Kidney (tissue), 14 donors: ENCODE measurements around the gene EDEM2. TPM values are rescaled to one million over a fixed set of nuclear protein-coding genes. Genes with fewer than 3 reads are reported as not detected.
"Not testable (repeated sequence)": the region's sequence is repeated elsewhere in the genome, so short reads cannot be mapped to it uniquely, and the experiment has no call there.

Source experiments
- DNase-seq, 5 donors: peaks; one replicate each; pipeline ENCODE4 v3.0.0-alpha.2; 2013 to 2020
- FAIRE-seq: peaks from 2 replicates; lab custom pipeline; 2012; peaks lifted over from hg19 to GRCh38; lab: Jason Lieb, UNC
- H3K27ac ChIP-seq, 2 donors: one replicate each; pipeline ENCODE4 v1.7.0; 2013; ENCODE audit warnings: low read depth in 2 of 2, low read length in 2 of 2, inconsistent platforms in 1 of 2
- H3K27me3 ChIP-seq: one replicate; pipeline ENCODE4 v1.7.1; 2013; ENCODE audit warnings: low read length, inconsistent platforms; ENCODE audit not compliant: control insufficient read depth, insufficient read depth
- H3K36me3 ChIP-seq, 3 donors: one replicate each; pipeline versions ENCODE4 v1.7.0 to v1.7.1; 2013; ENCODE audit warnings: low read length in 3 of 3, control low read depth in 1 of 3, inconsistent platforms in 1 of 3; ENCODE audit not compliant: insufficient read depth in 3 of 3, control insufficient read depth in 2 of 3
- H3K4me1 ChIP-seq, 3 donors: one replicate each; pipeline versions ENCODE4 v1.7.0 to v1.7.1; 2013; ENCODE audit warnings: low read length in 3 of 3, inconsistent platforms in 1 of 3, low read depth in 1 of 3; ENCODE audit not compliant: control insufficient read depth in 2 of 3, insufficient read depth in 2 of 3
- H3K4me3 ChIP-seq, 3 donors: one replicate each; pipeline versions ENCODE4 v1.7.0 to v1.8.1; 2013; ENCODE audit warnings: low read length in 3 of 3, control low read depth in 1 of 3, inconsistent platforms in 1 of 3
- H3K9ac ChIP-seq, 3 donors: one replicate each; pipeline versions ENCODE4 v1.7.0 to v1.7.1; 2013; ENCODE audit warnings: low read length in 3 of 3, control low read depth in 1 of 3, inconsistent platforms in 1 of 3
- H3K9me3 ChIP-seq, 3 donors: one replicate each; pipeline versions ENCODE4 v1.7.0 to v1.7.1; 2013; ENCODE audit warnings: low read length in 3 of 3, control low read depth in 1 of 3, inconsistent platforms in 1 of 3; ENCODE audit not compliant: control insufficient read depth in 2 of 3, insufficient read depth in 1 of 3
- intact Hi-C: fragments of 100-400 bp; cut with DNase I; formaldehyde crosslinking; loops from one replicate; pipeline ENCODE4 v1.11.1; 2022
- polyA plus RNA-seq: library from polyadenylated mRNA; stranded (reverse); fragments of 350-450 nt; fragmentation: Illumina TruSeq; extraction: RNeasy Lipid Tissue Mini Kit (QIAGEN cat#74804); gene quantifications from one replicate; pipeline ENCODE4 v1.2.3, GENCODE V29; 2014; ENCODE audit warnings: low read depth, low replicate concordance; ENCODE audit not compliant: insufficient read depth
- total RNA-seq: library from RNA; stranded (reverse); fragmentation: NEBNext Ultra II Directional; extraction: Animal tissue kit (Norgen Biotek cat#: 25700); gene quantifications from one replicate; pipeline ENCODE4 v1.2.1, GENCODE V29; 2021
- TF ChIP-seq, protein P1 (sequence below): IDR thresholded peaks from 3 replicates; pipeline ENCODE4 v1.5.1; 2012; ENCODE audit warnings: mild to moderate bottlenecking, moderate library complexity, borderline replicate concordance; ENCODE audit not compliant: insufficient read depth; ENCODE audit errors: extremely low read depth
- donor health status: control.
- donor health status: control.
- donor health status: control.
- donor health status: control.
- donor health status: control.
- donor health status: DM: yes; HTN: yes; CAD: no.
- donor health status: Normal renal cell carcinoma (clear cell type).

Gene EDEM2
- total and polyA plus RNA-seq, 2 donors from 2014 or later, result 27.1 to 30.0 TPM

DNA sequence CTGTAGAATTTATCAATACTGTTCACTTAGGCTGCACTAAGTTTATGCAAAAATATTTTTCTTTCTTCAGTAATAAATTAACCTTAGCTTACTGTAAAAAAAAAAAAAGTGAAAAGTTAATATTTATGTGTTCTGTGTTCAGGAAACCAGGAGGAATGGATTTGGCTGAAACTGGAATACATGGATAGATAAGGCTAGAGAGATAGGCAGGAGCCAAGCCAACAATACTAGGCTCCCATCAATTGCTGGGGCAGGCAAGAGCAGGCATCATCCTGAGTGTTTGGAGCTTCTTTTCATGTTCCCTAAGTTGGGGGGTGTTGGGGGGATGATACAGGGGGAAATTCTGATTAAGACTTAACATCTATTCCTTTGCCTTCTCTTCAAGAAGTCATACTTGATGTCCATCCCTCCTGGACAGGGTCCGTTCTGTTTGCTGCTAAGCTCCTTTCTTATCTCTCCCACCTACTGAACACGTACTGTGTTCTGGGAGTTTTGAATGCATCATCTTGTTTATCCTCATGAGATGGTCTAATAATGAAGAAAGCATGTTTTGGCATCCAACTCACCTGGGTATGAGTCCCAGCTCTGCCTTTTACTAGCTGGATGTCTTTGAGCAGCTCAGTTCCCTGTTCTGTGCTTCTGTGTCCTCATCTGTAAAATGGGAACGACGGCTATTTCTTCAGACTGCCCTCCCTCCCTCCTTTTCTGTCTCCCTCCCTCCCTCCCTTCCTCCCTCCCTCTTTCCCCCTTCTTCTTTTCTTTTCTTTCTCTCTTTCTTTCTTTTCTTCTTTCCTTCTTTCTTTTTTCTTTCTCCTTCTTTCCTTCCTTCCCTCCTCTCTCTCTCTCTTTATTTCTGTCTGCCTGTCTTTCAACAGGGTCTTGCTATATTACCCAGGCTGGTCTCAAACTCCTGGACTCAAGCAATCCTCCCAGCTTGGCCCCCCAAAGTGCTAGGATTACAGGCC lies 18.4 kb upstream of the EDEM2 start:
- Histone ChIP-seq H3K4me1 (no peaks in the 10 kb centered on the region), H3K4me3 (no peak overlapping the region), H3K36me3 (no peaks in the 10 kb centered on the region), H3K9ac (no peak overlapping the region), H3K27me3 (no peaks in the 10 kb centered on the region), H3K9me3 (no peaks in the 10 kb centered on the region), H3K27ac (no peak overlapping the region)
- no peak for DNase-seq
- no peak for FAIRE-seq
- intact Hi-C loops, result no loop called here
- TF ChIP-seq, protein P1, sequence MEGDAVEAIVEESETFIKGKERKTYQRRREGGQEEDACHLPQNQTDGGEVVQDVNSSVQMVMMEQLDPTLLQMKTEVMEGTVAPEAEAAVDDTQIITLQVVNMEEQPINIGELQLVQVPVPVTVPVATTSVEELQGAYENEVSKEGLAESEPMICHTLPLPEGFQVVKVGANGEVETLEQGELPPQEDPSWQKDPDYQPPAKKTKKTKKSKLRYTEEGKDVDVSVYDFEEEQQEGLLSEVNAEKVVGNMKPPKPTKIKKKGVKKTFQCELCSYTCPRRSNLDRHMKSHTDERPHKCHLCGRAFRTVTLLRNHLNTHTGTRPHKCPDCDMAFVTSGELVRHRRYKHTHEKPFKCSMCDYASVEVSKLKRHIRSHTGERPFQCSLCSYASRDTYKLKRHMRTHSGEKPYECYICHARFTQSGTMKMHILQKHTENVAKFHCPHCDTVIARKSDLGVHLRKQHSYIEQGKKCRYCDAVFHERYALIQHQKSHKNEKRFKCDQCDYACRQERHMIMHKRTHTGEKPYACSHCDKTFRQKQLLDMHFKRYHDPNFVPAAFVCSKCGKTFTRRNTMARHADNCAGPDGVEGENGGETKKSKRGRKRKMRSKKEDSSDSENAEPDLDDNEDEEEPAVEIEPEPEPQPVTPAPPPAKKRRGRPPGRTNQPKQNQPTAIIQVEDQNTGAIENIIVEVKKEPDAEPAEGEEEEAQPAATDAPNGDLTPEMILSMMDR, result no peak

DNA sequence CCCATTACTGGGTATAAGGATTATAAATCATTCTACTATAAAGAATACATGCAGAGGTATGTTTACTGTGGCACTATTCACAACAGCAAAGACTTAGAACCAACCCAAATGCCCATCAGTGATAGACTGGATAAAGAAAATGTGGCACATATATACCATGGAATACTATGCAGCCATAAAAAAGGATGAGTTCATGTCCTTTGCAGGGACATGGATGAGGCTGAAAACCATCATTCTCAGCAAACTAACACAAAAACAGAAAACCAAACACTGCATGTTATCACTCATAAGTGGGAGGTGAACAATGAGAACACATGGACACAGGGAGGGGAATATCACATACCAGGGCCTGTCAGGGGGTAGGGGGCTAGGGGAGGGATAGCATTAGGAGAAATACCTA lies 17.4 kb upstream of the EDEM2 start:
- intact Hi-C loops, H3K27me3 ChIP-seq, FAIRE-seq: not testable (repeated sequence)

DNA sequence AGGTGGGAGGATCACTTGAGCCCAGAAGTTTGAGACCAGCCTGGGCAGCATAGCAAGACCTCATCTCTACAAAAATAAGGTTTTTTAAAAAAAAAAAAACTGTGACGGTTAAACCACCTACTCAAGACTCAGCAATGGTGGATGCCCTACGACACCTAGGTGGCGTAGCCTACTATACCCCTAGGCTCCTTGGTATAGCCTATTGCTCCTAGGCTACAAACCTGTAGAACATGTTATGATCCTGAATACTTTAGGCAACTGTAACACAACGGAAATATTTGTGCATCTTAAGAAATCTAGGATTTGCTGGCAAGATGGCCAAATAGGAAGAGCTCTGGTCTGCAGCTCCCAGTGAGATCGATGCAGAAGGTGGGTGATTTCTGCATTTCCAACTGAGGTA lies 13.2 kb upstream of the EDEM2 start:
- H3K4me1 ChIP-seq, H3K36me3 ChIP-seq, FAIRE-seq, H3K27ac ChIP-seq, intact Hi-C loops, H3K27me3 ChIP-seq, H3K9me3 ChIP-seq, DNase-seq, H3K4me3 ChIP-seq, H3K9ac ChIP-seq: not testable (repeated sequence)

More for the DNA sequence above, 17.4 kb upstream of the EDEM2 start:
- not testable (repeated sequence) for H3K36me3 ChIP-seq, H3K27ac ChIP-seq, DNase-seq, H3K4me3 ChIP-seq, H3K9me3 ChIP-seq, H3K4me1 ChIP-seq, H3K9ac ChIP-seq

DNA sequence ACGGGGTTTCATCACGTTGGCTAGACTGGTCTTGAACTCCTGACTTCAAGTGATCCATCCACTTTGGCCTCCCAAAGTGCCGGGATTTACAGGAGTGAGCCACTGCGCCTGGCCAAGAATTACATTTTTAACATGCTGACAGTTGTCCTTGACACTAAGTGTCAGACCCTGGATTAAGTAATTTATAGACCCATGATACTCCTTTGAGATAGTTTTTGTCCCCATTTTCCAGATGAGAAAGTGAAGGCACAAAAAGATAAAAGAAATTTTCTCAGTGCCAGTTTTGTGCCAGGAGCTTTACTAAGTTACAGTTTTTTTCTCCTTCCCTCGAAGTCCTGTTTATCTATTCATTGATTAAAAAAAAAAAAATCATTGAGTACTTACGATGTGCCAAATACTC lies 9.8 kb upstream of the EDEM2 start:
- no peaks in the 10 kb centered on the region for H3K9me3 ChIP-seq
- TF ChIP-seq, protein P1, result no peak
- H3K36me3 ChIP-seq, result no peaks in the 10 kb centered on the region
- DNase-seq (no peak), FAIRE-seq (no peak)
- no peaks in the 10 kb centered on the region for H3K27me3 ChIP-seq
- H3K27ac ChIP-seq, result no peak overlapping the region
- no peak overlapping the region for H3K9ac ChIP-seq
- no peak overlapping the region for H3K4me3 ChIP-seq
- H3K4me1 ChIP-seq, result no peaks in the 10 kb centered on the region
- intact Hi-C loops, result no loop called here
